Measurements from ENCODE around the gene MAP3K7. TPM values are rescaled to one million over a fixed set of nuclear protein-coding genes. Genes with fewer than 3 reads are reported as not detected.
A peak's percentile ranks its signal among the peaks of the same experiment; 100 is the strongest.

Gene MAP3K7
- total RNA-seq, 1 donor from 2014 or later: 35.9 TPM

GRCh38 chr6:90483956-90484355 lies 102.9 kb downstream of the MAP3K7 start:
- H3K4me3 Mint-ChIP-seq: no peak overlapping the region
- H3K36me3 Mint-ChIP-seq: no peaks in the 10 kb centered on the region
- H3K27ac Mint-ChIP-seq: no peak overlapping the region
- H3K9me3 Mint-ChIP-seq: peaks cover 14% of the 10 kb centered on the region
- peaks cover 11% of the 10 kb centered on the region for H3K4me1 Mint-ChIP-seq
- TF ChIP-seq CTCF (IDR thresholded peaks at IDR 0.05; ENCODE audit: unreplicated experiment): no peak
- no peaks in the 10 kb centered on the region for H3K27me3 Mint-ChIP-seq (ENCODE audit: low read depth)
- DNase-seq (ENCODE audit: low spot score in 2 of 2, unreplicated experiment in 2 of 2): no peak

GRCh38 chr6:90483116-90483839 lies 103.6 kb downstream of the MAP3K7 start:
- H3K36me3 Mint-ChIP-seq: no peaks in the 10 kb centered on the region
- H3K27ac Mint-ChIP-seq: no peak overlapping the region
- H3K4me1 Mint-ChIP-seq: peaks cover 11% of the 10 kb centered on the region
- peaks cover 14% of the 10 kb centered on the region for H3K9me3 Mint-ChIP-seq
- TF ChIP-seq CTCF (IDR thresholded peaks at IDR 0.05; ENCODE audit: unreplicated experiment): no peak
- DNase-seq (ENCODE audit: low spot score in 2 of 2, unreplicated experiment in 2 of 2): no peak
- H3K4me3 Mint-ChIP-seq: no peak overlapping the region
- H3K27me3 Mint-ChIP-seq (ENCODE audit: low read depth): no peaks in the 10 kb centered on the region

GRCh38 chr6:90480666-90481065 lies 106.2 kb downstream of the MAP3K7 start:
- DNase-seq (ENCODE audit: low spot score in 2 of 2, unreplicated experiment in 2 of 2): no peak
- Mint-ChIP-seq H3K4me3 (no peak overlapping the region), H3K27me3 (ENCODE audit: low read depth) (no peaks in the 10 kb centered on the region), H3K4me1 (peaks cover 12% of the 10 kb centered on the region), H3K27ac (no peak overlapping the region), H3K9me3 (peaks cover 5% of the 10 kb centered on the region), H3K36me3 (no peaks in the 10 kb centered on the region)
- TF ChIP-seq CTCF (IDR thresholded peaks at IDR 0.05; ENCODE audit: unreplicated experiment): no peak

GRCh38 chr6:90479603-90479926 lies 107.3 kb downstream of the MAP3K7 start:
- H3K4me1 Mint-ChIP-seq: peaks cover 7% of the 10 kb centered on the region
- no peaks in the 10 kb centered on the region for H3K27me3 Mint-ChIP-seq (ENCODE audit: low read depth)
- H3K4me3 Mint-ChIP-seq: no peak overlapping the region
- no peak overlapping the region for H3K27ac Mint-ChIP-seq
- peaks cover 3% of the 10 kb centered on the region for H3K9me3 Mint-ChIP-seq
- TF ChIP-seq CTCF (IDR thresholded peaks at IDR 0.05; ENCODE audit: unreplicated experiment): peak; percentile 7
- no peak for DNase-seq (ENCODE audit: low spot score in 2 of 2, unreplicated experiment in 2 of 2)
- H3K36me3 Mint-ChIP-seq: no peaks in the 10 kb centered on the region

- no peaks in the 10 kb centered on the region for H3K36me3 Mint-ChIP-seq
- no peaks in the 10 kb centered on the region for H3K27me3 Mint-ChIP-seq (ENCODE audit: low read depth)
- no peak overlapping the region for H3K4me3 Mint-ChIP-seq
- peak; percentile 62 to 86 for DNase-seq (ENCODE audit: low spot score in 2 of 2, unreplicated experiment in 2 of 2)
- peak; percentile 91 for TF ChIP-seq CTCF (IDR thresholded peaks at IDR 0.05; ENCODE audit: unreplicated experiment)
- H3K27ac Mint-ChIP-seq: peak overlapping the region; percentile 22
- H3K9me3 Mint-ChIP-seq: peaks cover 3% of the 10 kb centered on the region
- peaks cover 4% of the 10 kb centered on the region for H3K4me1 Mint-ChIP-seq
These were observed 107.9 kb downstream of the MAP3K7 start for GRCh38 chr6:90478789-90479602.
